Measurements from ENCODE around the gene TRPV6.

Gene TRPV6

GRCh38 chr7:142883571-142884285 lies 1.8 kb downstream of the TRPV6 start:
- DNase-seq (ENCODE audit: low spot score) = no peak

GRCh38 chr7:142883145-142883544 lies 2.4 kb downstream of the TRPV6 start:
- DNase-seq (ENCODE audit: low spot score) = no peak

GRCh38 chr7:142882338-142882678 lies 3.2 kb downstream of the TRPV6 start:
- no peak for DNase-seq (ENCODE audit: low spot score)

- DNase-seq (ENCODE audit: low spot score) = no peak
Measured at GRCh38 chr7:142881586-142882337, 3.8 kb downstream of the TRPV6 start.

GRCh38 chr7:142880876-142881505 lies 4.6 kb downstream of the TRPV6 start:
- no peak for DNase-seq (ENCODE audit: low spot score)

- no peak for DNase-seq (ENCODE audit: low spot score)
Measured at GRCh38 chr7:142879060-142879459, 6.5 kb downstream of the TRPV6 start.

GRCh38 chr7:142878315-142878714 lies 7.2 kb downstream of the TRPV6 start:
- DNase-seq (ENCODE audit: low spot score) = no peak

GRCh38 chr7:142876991-142877910 lies 8.3 kb downstream of the TRPV6 start:
- DNase-seq (ENCODE audit: low spot score) = no peak

GRCh38 chr7:142876236-142876960 lies 9.1 kb downstream of the TRPV6 start:
- DNase-seq (ENCODE audit: low spot score) = no peak

- DNase-seq (ENCODE audit: low spot score) = no peak
Measured at GRCh38 chr7:142875456-142875855, 10.1 kb downstream of the TRPV6 start.

- DNase-seq (ENCODE audit: low spot score) = no peak
Measured at GRCh38 chr7:142874837-142875236, 10.7 kb downstream of the TRPV6 start.

GRCh38 chr7:142874409-142874808 lies 11.1 kb downstream of the TRPV6 start:
- DNase-seq (ENCODE audit: low spot score) = no peak

- DNase-seq (ENCODE audit: low spot score) = no peak
Measured at GRCh38 chr7:142873871-142874270, 11.7 kb downstream of the TRPV6 start.

GRCh38 chr7:142873281-142873784 lies 12.2 kb downstream of the TRPV6 start:
- no peak for DNase-seq (ENCODE audit: low spot score)

GRCh38 chr7:142872106-142872675 lies 13.4 kb downstream of the TRPV6 start:
- DNase-seq (ENCODE audit: low spot score) = no peak

- DNase-seq (ENCODE audit: low spot score) = no peak
Measured at GRCh38 chr7:142871260-142872105, 14.1 kb downstream of the TRPV6 start.

- no peak for DNase-seq (ENCODE audit: low spot score)
Measured at GRCh38 chr7:142870566-142871259, 14.8 kb downstream of the TRPV6 start.

- no peak for DNase-seq (ENCODE audit: low spot score)
Measured at GRCh38 chr7:142870147-142870559, 15.4 kb downstream of the TRPV6 start.

GRCh38 chr7:142869434-142869833 lies 16.1 kb downstream of the TRPV6 start:
- DNase-seq (ENCODE audit: low spot score) = no peak
